Gastrocnemius medialis (tissue), 4 donors: ENCODE measurements around the gene LPAR1.

Source experiments
- CTCF ChIP-seq, 5 experiments: fragments of 450-650 bp in 3 of 5; fragments of 200-600 bp in 2 of 5; sonication (generic) in 2 of 5; IDR thresholded peaks in 4 of 5; conservative IDR thresholded peaks in 1 of 5; 1 replicate in 4 of 5; 2 replicates in 1 of 5; pipeline ENCODE4 v1.5.1; 2016 to 2019; ENCODE audit warnings: antibody characterized with exemption in 5 of 5, mild to moderate bottlenecking in 3 of 5, moderate library complexity in 3 of 5
- POLR2A ChIP-seq, 2 donors: fragments of 450-650 bp; IDR thresholded peaks; one replicate each; pipeline ENCODE4 v1.6.1; 2017; ENCODE audit warnings: antibody characterized with exemption in 2 of 2, mild to moderate bottlenecking in 2 of 2, moderate library complexity in 2 of 2

GRCh38 chr9:111023128-111023527, 15.1 kb downstream of the LPAR1 start:
- TF ChIP-seq CTCF (IDR thresholded peaks at IDR 0.05 in 4 of 5, conservative IDR thresholded peaks at IDR 0.05 in 1 of 5) = no peak
- no peak for TF ChIP-seq POLR2A (IDR thresholded peaks at IDR 0.05)
